Fibroblast of the aortic adventitia (primary cell): ENCODE results near the gene IFT81. TPM values are rescaled to one million over a fixed set of nuclear protein-coding genes. Genes with fewer than 3 reads are reported as not detected.
"Not testable (repeated sequence)": the region's sequence is repeated elsewhere in the genome, so short reads cannot be mapped to it uniquely, and the experiment has no call there.

ENCODE experiments used
- DNase-seq: peaks from one replicate; pipeline ENCODE4 v3.0.0-alpha.2; 2010; ENCODE audit warnings: low read depth
- H3K4me3 ChIP-seq: 2 replicates; pipeline ENCODE4 v1.5.1; 2011; ENCODE audit warnings: low read depth, mild to moderate bottlenecking, control low read depth, low read length, moderate library complexity
- CTCF ChIP-seq: IDR thresholded peaks from 2 replicates; pipeline ENCODE4 v1.5.1; 2011; ENCODE audit warnings: mild to moderate bottlenecking, low read length, control low read depth, inconsistent platforms; ENCODE audit not compliant: insufficient read depth
- total RNA-seq: library from RNA; depleted of rRNA; stranded (reverse); fragments of >200 nt; gene quantifications from 2 replicates; pipeline ENCODE4 v1.2.3, GENCODE V29; 2012; ENCODE audit warnings: low replicate concordance

The IFT81 gene
- total RNA-seq, 1 donor = 20.4 TPM

GRCh38 chr12:110117210-110117609 is 6.9 kb upstream of the IFT81 start:
- DNase-seq, H3K4me3 ChIP-seq: not testable (repeated sequence)
- TF ChIP-seq CTCF = peak; percentile 14

DNA sequence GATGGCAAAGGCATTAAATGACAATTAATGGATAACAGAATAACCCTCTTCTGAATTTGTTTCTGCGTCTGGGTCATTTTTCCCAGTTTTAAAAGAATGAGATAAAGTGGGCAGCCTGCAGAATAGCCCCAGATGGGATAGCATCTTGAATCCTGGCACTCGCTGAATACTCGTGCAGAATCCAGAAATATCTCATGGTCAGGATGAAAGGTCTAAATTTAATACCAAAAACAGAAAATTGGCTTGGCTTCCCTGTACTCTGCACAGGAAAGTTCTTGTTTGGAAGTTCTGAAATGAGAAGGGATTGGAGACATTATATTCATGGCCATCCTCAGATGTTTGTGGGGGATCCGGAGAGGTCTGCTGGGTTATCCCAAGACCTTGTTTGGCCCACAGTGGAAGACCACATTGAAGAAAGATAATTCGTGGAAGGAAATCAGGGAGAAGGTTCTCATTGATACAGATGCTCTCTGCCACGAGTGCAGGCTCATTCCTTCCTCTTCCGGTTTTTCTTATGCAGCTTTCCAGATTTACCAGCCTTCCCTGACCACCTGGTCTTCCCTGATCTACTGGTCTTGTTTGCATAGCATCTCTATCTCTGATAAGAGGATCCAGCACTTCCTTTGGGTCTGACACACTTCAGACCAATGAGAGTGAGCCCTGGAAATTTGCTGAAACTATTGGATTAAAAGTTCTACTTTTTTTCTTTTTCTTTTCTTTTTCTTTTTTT is 6.0 kb upstream of the IFT81 start:
- no peak overlapping the region for H3K4me3 ChIP-seq
- DNase-seq = peak; percentile 59
- no peak for TF ChIP-seq CTCF

DNA sequence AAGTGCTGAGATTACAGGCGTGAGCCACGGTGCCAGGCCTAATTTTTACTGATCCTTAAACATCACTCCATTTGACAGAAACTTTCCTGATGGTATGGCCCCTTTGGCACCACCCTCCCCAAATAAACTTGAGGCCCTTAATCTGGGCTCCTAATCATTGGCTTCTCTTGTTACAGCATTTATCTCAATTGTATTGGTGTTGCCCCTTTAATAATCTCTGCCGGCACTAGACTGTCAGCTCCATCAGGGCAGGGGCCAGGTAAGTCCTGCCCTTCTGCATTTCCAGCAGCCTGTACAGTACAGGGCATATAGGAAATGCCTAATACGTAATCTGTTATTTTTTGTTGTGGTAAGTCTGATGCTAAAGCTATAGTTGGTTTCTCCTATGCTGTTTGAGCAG is 1.2 kb upstream of the IFT81 start:
- no peak overlapping the region for H3K4me3 ChIP-seq
- TF ChIP-seq CTCF = no peak
- no peak for DNase-seq

DNA sequence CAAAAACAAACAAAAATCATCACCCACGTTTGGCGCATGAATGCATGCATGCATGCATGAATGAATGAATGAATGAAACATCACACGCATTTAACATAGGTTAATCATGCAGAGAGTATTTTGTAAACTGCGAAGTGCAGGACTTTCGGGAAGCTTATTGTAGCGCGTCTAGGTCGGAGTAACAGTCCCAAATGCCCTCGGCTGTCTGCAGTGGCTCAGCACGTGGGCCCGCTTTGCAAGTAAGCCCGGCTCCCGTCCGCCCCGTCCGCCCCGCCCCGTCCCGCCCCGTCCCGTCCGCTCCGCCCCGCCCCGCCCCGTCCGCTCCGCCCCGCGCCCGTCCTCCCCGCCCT is 263 bp upstream of the IFT81 start:
- DNase-seq = no peak
- TF ChIP-seq CTCF = no peak
- no peak overlapping the region for H3K4me3 ChIP-seq

- no peak for DNase-seq
- TF ChIP-seq CTCF = no peak
- no peak overlapping the region for H3K4me3 ChIP-seq
Measured at GRCh38 chr12:110126557-110126956, 2.4 kb downstream of the IFT81 start.

DNA sequence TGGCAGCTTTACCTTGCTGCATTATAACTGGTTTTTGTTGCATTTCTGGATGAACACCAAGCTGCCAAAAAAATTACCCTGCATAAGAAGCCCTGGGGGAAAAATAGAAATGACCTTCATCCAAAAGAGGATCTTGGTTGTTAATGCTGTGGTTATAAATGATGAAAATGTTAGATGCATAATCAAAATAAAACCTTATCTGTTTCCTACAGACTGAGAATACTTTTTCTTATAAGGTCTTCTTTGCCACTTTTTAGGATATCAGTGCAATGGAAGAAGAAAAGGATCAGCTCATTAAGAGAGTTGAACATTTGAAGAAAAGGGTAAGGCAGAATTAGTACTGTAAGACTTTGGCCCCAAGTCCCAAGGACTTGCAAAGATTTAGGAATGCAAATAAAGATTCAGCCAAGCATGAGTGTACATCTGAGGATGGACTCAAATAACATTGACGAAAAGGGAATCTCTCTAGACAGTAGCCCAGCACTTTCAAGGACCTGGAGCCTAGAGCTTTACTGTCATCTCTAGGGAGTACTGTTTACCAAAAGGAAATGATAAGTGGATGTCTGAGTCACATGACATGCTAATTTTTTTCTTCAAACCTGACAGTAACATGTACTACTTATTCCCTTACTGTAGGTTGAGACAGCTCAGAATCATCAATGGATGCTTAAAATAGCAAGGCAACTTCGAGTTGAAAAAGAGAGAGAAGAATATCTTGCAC is 10.7 kb downstream of the IFT81 start:
- no peak overlapping the region for H3K4me3 ChIP-seq
- DNase-seq = peak; percentile 76
- TF ChIP-seq CTCF = no peak
